Keratinocyte (primary cell): ENCODE measurements around the gene HEATR9. TPM values are rescaled to one million over a fixed set of nuclear protein-coding genes. Genes with fewer than 3 reads are reported as not detected.

Experiments
- DNase-seq: peaks from one replicate; pipeline ENCODE4 v3.0.0-alpha.2; 2011; ENCODE audit warnings: low read depth, missing footprints, low spot score
- FAIRE-seq: peaks from 2 replicates; lab custom pipeline; 2011; peaks lifted over from hg19 to GRCh38; lab: Jason Lieb, UNC
- H2AFZ ChIP-seq: 2 replicates; pipeline ENCODE4 v1.6.0; 2012; ENCODE audit warnings: low read length, control low read depth, inconsistent platforms; ENCODE audit not compliant: control insufficient read depth
- H3K27ac ChIP-seq: 2 replicates; pipeline ENCODE4 v1.5.1; 2011; ENCODE audit warnings: low read length; ENCODE audit not compliant: control insufficient read depth, insufficient read depth
- H3K27me3 ChIP-seq: 3 replicates; pipeline ENCODE4 v1.6.0; 2011; ENCODE audit warnings: low read length; ENCODE audit not compliant: control insufficient read depth, insufficient read depth; ENCODE audit errors: extremely low read depth
- H3K36me3 ChIP-seq, 2 experiments: 2 replicates in 1 of 2; 3 replicates in 1 of 2; pipeline ENCODE4 v1.5.1; 2011; ENCODE audit warnings: low read length in 2 of 2, mild to moderate bottlenecking in 1 of 2; ENCODE audit not compliant: control insufficient read depth in 2 of 2, insufficient read depth in 2 of 2; ENCODE audit errors: extremely low read depth in 1 of 2
- H3K4me1 ChIP-seq: 3 replicates; pipeline ENCODE4 v1.5.1; 2011; ENCODE audit warnings: low read length; ENCODE audit not compliant: control insufficient read depth, insufficient read depth; ENCODE audit errors: extremely low read depth
- H3K4me2 ChIP-seq: 3 replicates; pipeline ENCODE4 v1.6.0; 2011; ENCODE audit warnings: low read depth, low read length; ENCODE audit not compliant: control insufficient read depth, insufficient read depth; ENCODE audit errors: extremely low read depth
- H3K4me3 ChIP-seq, 3 experiments: fragments of 200-600 bp in 1 of 3; sonication (generic) in 1 of 3; 2 replicates in 2 of 3; 3 replicates in 1 of 3; pipeline ENCODE4 v1.5.1; 2011 to 2016; ENCODE audit warnings: low read length in 3 of 3, mild to moderate bottlenecking in 3 of 3, control low read depth in 2 of 3, inconsistent platforms in 1 of 3, low read depth in 1 of 3, mixed read lengths in 1 of 3, mixed run types in 1 of 3, moderate library complexity in 1 of 3; ENCODE audit not compliant: control insufficient read depth in 2 of 3, insufficient read depth in 2 of 3; ENCODE audit errors: extremely low read depth in 1 of 3
- H3K79me2 ChIP-seq: 2 replicates; pipeline ENCODE4 v1.6.0; 2012; ENCODE audit warnings: low read length; ENCODE audit not compliant: control insufficient read depth, insufficient read depth
- H3K9ac ChIP-seq: 3 replicates; pipeline ENCODE4 v1.6.0; 2011; ENCODE audit warnings: low read length; ENCODE audit not compliant: control insufficient read depth, insufficient read depth; ENCODE audit errors: extremely low read depth
- H3K9me1 ChIP-seq: 3 replicates; pipeline ENCODE4 v1.6.0; 2011; ENCODE audit warnings: low read length; ENCODE audit not compliant: control insufficient read depth, insufficient read depth; ENCODE audit errors: extremely low read depth
- H3K9me3 ChIP-seq: 2 replicates; pipeline ENCODE4 v1.5.1; 2012; ENCODE audit warnings: low read depth, low read length; ENCODE audit not compliant: control insufficient read depth
- H4K20me1 ChIP-seq: 3 replicates; pipeline ENCODE4 v1.6.0; 2011; ENCODE audit warnings: low read length; ENCODE audit not compliant: control insufficient read depth, insufficient read depth; ENCODE audit errors: extremely low read depth
- CTCF ChIP-seq, 3 experiments: IDR thresholded peaks in 1 of 3; conservative IDR thresholded peaks in 1 of 3; optimal IDR thresholded peaks in 1 of 3; 2 replicates in 2 of 3; 3 replicates in 1 of 3; pipeline versions ENCODE3 to v1.5.1; 2011; ENCODE audit warnings: low read length in 3 of 3, mild to moderate bottlenecking in 3 of 3, moderate library complexity in 2 of 3, control low read depth in 1 of 3, inconsistent platforms in 1 of 3; ENCODE audit not compliant: insufficient read depth in 2 of 3; ENCODE audit errors: extremely low read depth in 1 of 3
- EZH2 ChIP-seq: IDR thresholded peaks from one replicate; pipeline ENCODE4 v1.6.1; 2012; ENCODE audit warnings: inconsistent platforms, mild to moderate bottlenecking, low read length, moderate library complexity
- dilution Hi-C: fragments of 300-500 bp; cut with MboI; formaldehyde crosslinking; loops from one replicate; pipeline ENCODE4 v1.7.0; 2020; ENCODE audit warnings: low sequenced_read_pairs; ENCODE audit not compliant: extremely low pct_ligation_motif_present
- polyA plus RNA-seq, 5 experiments: library from polyadenylated mRNA; depleted of rRNA in 3 of 5; stranded (reverse) in 3 of 5; stranded (forward) in 1 of 5; unstranded in 1 of 5; fragments of >200 nt; gene quantifications; 1 replicate in 1 of 5; 2 replicates in 3 of 5; 3 replicates in 1 of 5; pipeline versions ENCODE4 v1.2.1 to v1.2.3, GENCODE V29; 2011 to 2012; ENCODE audit warnings: missing spikeins in 2 of 5, low read depth in 1 of 5, low replicate concordance in 1 of 5

The HEATR9 gene
- polyA plus RNA-seq, 1 donor (not counting 4 experiments of a cell fraction or from before 2014, with no cell fraction given) = not detected

- Histone ChIP-seq H3K4me1 (peaks cover 30% of the 10 kb centered on the region), H3K79me2 (no peaks in the 10 kb centered on the region), H3K4me3 (no peak overlapping the region), H3K36me3 (no peaks in the 10 kb centered on the region), H3K9me3 (no peaks in the 10 kb centered on the region), H3K9ac (no peak overlapping the region), H3K4me2 (no peak overlapping the region), H3K9me1 (no peaks in the 10 kb centered on the region), H2AFZ (no peak overlapping the region), H3K27me3 (no peaks in the 10 kb centered on the region), H4K20me1 (no peaks in the 10 kb centered on the region), H3K27ac (no peak overlapping the region)
- FAIRE-seq = no peak
- no peak for TF ChIP-seq EZH2
- TF ChIP-seq CTCF (optimal IDR thresholded peaks at IDR 0.05 in 1 of 3, IDR thresholded peaks at IDR 0.05 in 1 of 3, conservative IDR thresholded peaks at IDR 0.05 in 1 of 3; ENCODE audit: extremely low read depth in 1 of 3, insufficient read depth in 2 of 3, low read length in 3 of 3) = no peak
- DNase-seq = no peak
- dilution Hi-C loops = no loop called here
Observed at GRCh38 chr17:35895636-35896587, 27.2 kb upstream of the HEATR9 start.

- no peak overlapping the region for H3K4me2 ChIP-seq
- FAIRE-seq = no peak
Observed at GRCh38 chr17:35894206-35894605, 25.5 kb upstream of the HEATR9 start.

More at GRCh38 chr17:35894206-35894605, 25.5 kb upstream of the HEATR9 start:
- no peak for DNase-seq
- Histone ChIP-seq H3K4me3 (no peak overlapping the region), H3K79me2 (no peaks in the 10 kb centered on the region), H2AFZ (no peak overlapping the region), H3K9me3 (no peaks in the 10 kb centered on the region), H3K27me3 (no peaks in the 10 kb centered on the region), H4K20me1 (no peaks in the 10 kb centered on the region), H3K9me1 (no peaks in the 10 kb centered on the region), H3K4me1 (peaks cover 20% of the 10 kb centered on the region), H3K9ac (no peak overlapping the region), H3K36me3 (no peaks in the 10 kb centered on the region), H3K27ac (no peak overlapping the region)
- dilution Hi-C loops = no loop called here
- no peak for TF ChIP-seq CTCF (optimal IDR thresholded peaks at IDR 0.05 in 1 of 3, IDR thresholded peaks at IDR 0.05 in 1 of 3, conservative IDR thresholded peaks at IDR 0.05 in 1 of 3; ENCODE audit: extremely low read depth in 1 of 3, insufficient read depth in 2 of 3, low read length in 3 of 3)
- no peak for TF ChIP-seq EZH2
